NB4 (cell line): ENCODE results near the gene ESR1.

Experiments used
- CTCF ChIP-seq: IDR thresholded peaks from one replicate; pipeline ENCODE4 v1.5.1; 2012; ENCODE audit warnings: low read depth, low read length
- POLR2A ChIP-seq: IDR thresholded peaks from 2 replicates; pipeline ENCODE4 v1.6.1; 2011; ENCODE audit warnings: mild to moderate bottlenecking; ENCODE audit not compliant: insufficient read length; ENCODE audit errors: extremely low read depth

- TF ChIP-seq CTCF, result no peak
- no peak for TF ChIP-seq POLR2A
These were observed 97.6 kb downstream of the ESR1 start for GRCh38 chr6:151905072-151905471.
